GDM1 (cell line): ENCODE results near the gene UQCRQ.
"Not testable (repeated sequence)": the region's sequence is repeated elsewhere in the genome, so short reads cannot be mapped to it uniquely, and the experiment has no call there.

Experiments
- DNase-seq: peaks from one replicate; lab custom pipeline; 2025; lab: John Stamatoyannopoulos, UW

The UQCRQ gene

GRCh38 chr5:132834057-132834456, 32.4 kb upstream of the UQCRQ start:
- DNase-seq, result no peak

GRCh38 chr5:132836852-132837251, 29.6 kb upstream of the UQCRQ start:
- DNase-seq, result no peak

GRCh38 chr5:132837868-132838267, 28.6 kb upstream of the UQCRQ start:
- no peak for DNase-seq

- DNase-seq, result no peak
Observed at GRCh38 chr5:132838516-132839282, 27.7 kb upstream of the UQCRQ start.

GRCh38 chr5:132839426-132840301, 26.8 kb upstream of the UQCRQ start:
- no peak for DNase-seq

- no peak for DNase-seq
Observed at GRCh38 chr5:132840313-132840712, 26.1 kb upstream of the UQCRQ start.

- DNase-seq, result no peak
Observed at GRCh38 chr5:132840896-132841295, 25.5 kb upstream of the UQCRQ start.

- DNase-seq, result no peak
Observed at GRCh38 chr5:132841305-132841704, 25.1 kb upstream of the UQCRQ start.

- no peak for DNase-seq
Observed at GRCh38 chr5:132848270-132848669, 18.2 kb upstream of the UQCRQ start.

GRCh38 chr5:132849347-132849746, 17.1 kb upstream of the UQCRQ start:
- DNase-seq, result no peak

GRCh38 chr5:132850066-132850465, 16.4 kb upstream of the UQCRQ start:
- DNase-seq, result no peak

- DNase-seq, result no peak
Observed at GRCh38 chr5:132853323-132853722, 13.1 kb upstream of the UQCRQ start.

GRCh38 chr5:132853790-132854189, 12.7 kb upstream of the UQCRQ start:
- DNase-seq, result no peak

- no peak for DNase-seq
Observed at GRCh38 chr5:132854301-132854700, 12.1 kb upstream of the UQCRQ start.

- DNase-seq, result not testable (repeated sequence)
Observed at GRCh38 chr5:132854992-132855391, 11.4 kb upstream of the UQCRQ start.

GRCh38 chr5:132856011-132856410, 10.4 kb upstream of the UQCRQ start:
- no peak for DNase-seq

GRCh38 chr5:132859889-132860437, 6.5 kb upstream of the UQCRQ start:
- no peak for DNase-seq

GRCh38 chr5:132860742-132861141, 5.7 kb upstream of the UQCRQ start:
- DNase-seq, result no peak

- DNase-seq, result no peak
Observed at GRCh38 chr5:132865668-132866341, 637 bp upstream of the UQCRQ start.

- no peak for DNase-seq
Observed at GRCh38 chr5:132867046-132867451, 607 bp downstream of the UQCRQ start.

GRCh38 chr5:132868754-132869153, 2.3 kb downstream of the UQCRQ start:
- no peak for DNase-seq

- no peak for DNase-seq
Observed at GRCh38 chr5:132870801-132871200, 4.4 kb downstream of the UQCRQ start.
